Endodermal cell (in vitro differentiated cells): ENCODE measurements around the gene NACAD. TPM values are rescaled to one million over a fixed set of nuclear protein-coding genes. Genes with fewer than 3 reads are reported as not detected.
"Not testable (repeated sequence)": the region's sequence is repeated elsewhere in the genome, so short reads cannot be mapped to it uniquely, and the experiment has no call there.

Source experiments
- DNase-seq: peaks from one replicate; pipeline ENCODE4 v3.0.0-alpha.2; 2017
- H3K27ac ChIP-seq: 2 replicates; pipeline ENCODE4 v1.5.1; 2013; ENCODE audit warnings: mild to moderate bottlenecking, low read depth, low read length, moderate library complexity
- H3K27me3 ChIP-seq: 2 replicates; pipeline ENCODE4 v1.6.1; 2013; ENCODE audit warnings: mild to moderate bottlenecking, low read length, moderate library complexity; ENCODE audit not compliant: insufficient read depth, control insufficient read depth, poor library complexity, severe bottlenecking
- H3K36me3 ChIP-seq: 2 replicates; pipeline ENCODE4 v1.7.0; 2013; ENCODE audit warnings: mild to moderate bottlenecking, low read length, moderate library complexity; ENCODE audit not compliant: control insufficient read depth, insufficient read depth
- H3K4me1 ChIP-seq: one replicate; pipeline ENCODE4 v1.7.0; 2013; ENCODE audit warnings: low read length; ENCODE audit not compliant: control insufficient read depth, insufficient read depth
- H3K4me3 ChIP-seq: 2 replicates; pipeline ENCODE4 v1.5.1; 2013; ENCODE audit warnings: mild to moderate bottlenecking, low read length, moderate library complexity
- H3K9ac ChIP-seq: 2 replicates; pipeline ENCODE4 v1.6.1; 2013; ENCODE audit warnings: mild to moderate bottlenecking, low read length, moderate library complexity; ENCODE audit not compliant: poor library complexity, severe bottlenecking; ENCODE audit errors: extremely low read depth
- H3K9me3 ChIP-seq: 2 replicates; pipeline ENCODE4 v1.6.1; 2013; ENCODE audit warnings: mild to moderate bottlenecking, low read length, moderate library complexity; ENCODE audit not compliant: control insufficient read depth
- H3K27ac Mint-ChIP-seq: 2 replicates; pipeline ENCODE4 v1.8.0; 2020; ENCODE audit warnings: mixed read lengths
- H3K27me3 Mint-ChIP-seq: 2 replicates; pipeline ENCODE4 v1.8.0; 2021; ENCODE audit warnings: mild to moderate bottlenecking, mixed read lengths; ENCODE audit not compliant: insufficient read depth
- H3K36me3 Mint-ChIP-seq: 2 replicates; pipeline ENCODE4 v1.8.0; 2020; ENCODE audit warnings: low read depth, mixed read lengths
- H3K4me1 Mint-ChIP-seq: 2 replicates; pipeline ENCODE4 v1.8.0; 2020; ENCODE audit warnings: mixed read lengths
- H3K4me3 Mint-ChIP-seq: 2 replicates; pipeline ENCODE4 v1.8.0; 2020; ENCODE audit warnings: mild to moderate bottlenecking, moderate library complexity, mixed read lengths
- H3K9me3 Mint-ChIP-seq: 2 replicates; pipeline ENCODE4 v1.8.0; 2020; ENCODE audit warnings: mild to moderate bottlenecking, mixed read lengths
- CTCF ChIP-seq: fragments of 200-600 bp; sonication (generic); conservative IDR thresholded peaks from 2 replicates; pipeline ENCODE4 v1.5.0; 2021; ENCODE audit warnings: antibody characterized with exemption, mild to moderate bottlenecking
- WGBS, 2 experiments: methylation state at CpG; one replicate each; pipeline versions ENCODE4 v1.1.5 to v1.1.7; 2013; ENCODE audit warnings: missing lambda C conversion rate in 2 of 2, mixed read lengths in 1 of 2; ENCODE audit not compliant: insufficient coverage in 1 of 2, insufficient read length in 1 of 2; 5-methylcytosine and 5-hydroxymethylcytosine counted together
- total RNA-seq, 2 donors: library from RNA; stranded (reverse); fragmentation: NEBNext Ultra II Directional in 1 of 2; extraction: Animal tissue kit (Norgen Biotek cat#: 25700) in 1 of 2; gene quantifications; 2 replicates in 1 of 2; 3 replicates in 1 of 2; pipeline ENCODE4 v1.2.1, GENCODE V29; 2021

NACAD gene
- total RNA-seq, 2 donors from 2014 or later, result 5.8 to 6.7 TPM

GRCh38 chr7:45117582-45117981 is 28.8 kb upstream of the NACAD start:
- H3K27ac Mint-ChIP-seq, result no peak overlapping the region
- 69 to 71% methylated on average over 3 to 4 of the region's 4 CpGs for WGBS, 2 experiments

GRCh38 chr7:45116048-45116447 is 27.3 kb upstream of the NACAD start:
- Histone ChIP-seq H3K4me3 (no peak overlapping the region), H3K9me3 (no peaks in the 10 kb centered on the region), H3K36me3 (no peaks in the 10 kb centered on the region), H3K27me3 (peaks cover 32% of the 10 kb centered on the region), H3K9ac (no peak overlapping the region), H3K27ac (no peak overlapping the region), H3K4me1 (no peaks in the 10 kb centered on the region)
- TF ChIP-seq CTCF, result no peak
- no peaks in the 10 kb centered on the region for H3K4me1 Mint-ChIP-seq
- H3K27me3 Mint-ChIP-seq, result peaks cover 37% of the 10 kb centered on the region
- H3K27ac Mint-ChIP-seq, result no peak overlapping the region
- no peak for DNase-seq
- no peaks in the 10 kb centered on the region for H3K9me3 Mint-ChIP-seq
- no peaks in the 10 kb centered on the region for H3K36me3 Mint-ChIP-seq
- WGBS, 2 experiments, result 93 to 100% methylated on average over 1 of the region's 1 CpG
- H3K4me3 Mint-ChIP-seq, result no peak overlapping the region

More at GRCh38 chr7:45117582-45117981, 28.8 kb upstream of the NACAD start:
- DNase-seq, result peak; percentile 22
- H3K4me1 ChIP-seq, result no peaks in the 10 kb centered on the region
- H3K4me1 Mint-ChIP-seq, result no peaks in the 10 kb centered on the region
- no peak for TF ChIP-seq CTCF
- H3K9ac ChIP-seq, result no peak overlapping the region
- H3K9me3 Mint-ChIP-seq, result no peaks in the 10 kb centered on the region
- H3K27me3 ChIP-seq, result peaks cover 32% of the 10 kb centered on the region
- H3K27me3 Mint-ChIP-seq, result peaks cover 37% of the 10 kb centered on the region
- no peaks in the 10 kb centered on the region for H3K9me3 ChIP-seq
- no peak overlapping the region for H3K4me3 ChIP-seq
- H3K4me3 Mint-ChIP-seq, result no peak overlapping the region
- no peak overlapping the region for H3K27ac ChIP-seq
- no peaks in the 10 kb centered on the region for H3K36me3 Mint-ChIP-seq
- H3K36me3 ChIP-seq, result no peaks in the 10 kb centered on the region

- Histone ChIP-seq H3K9me3 (no peaks in the 10 kb centered on the region), H3K27ac (no peak overlapping the region), H3K4me1 (no peaks in the 10 kb centered on the region), H3K36me3 (no peaks in the 10 kb centered on the region), H3K27me3 (peaks cover 32% of the 10 kb centered on the region), H3K9ac (no peak overlapping the region), H3K4me3 (no peak overlapping the region)
- Mint-ChIP-seq H3K4me3 (no peak overlapping the region), H3K27me3 (peaks cover 37% of the 10 kb centered on the region), H3K9me3 (no peaks in the 10 kb centered on the region), H3K27ac (no peak overlapping the region), H3K4me1 (peaks cover 5% of the 10 kb centered on the region), H3K36me3 (peaks cover 2% of the 10 kb centered on the region)
- DNase-seq, result no peak
- TF ChIP-seq CTCF, result no peak
Measured at GRCh38 chr7:45114926-45115325, 26.2 kb upstream of the NACAD start.

DNA sequence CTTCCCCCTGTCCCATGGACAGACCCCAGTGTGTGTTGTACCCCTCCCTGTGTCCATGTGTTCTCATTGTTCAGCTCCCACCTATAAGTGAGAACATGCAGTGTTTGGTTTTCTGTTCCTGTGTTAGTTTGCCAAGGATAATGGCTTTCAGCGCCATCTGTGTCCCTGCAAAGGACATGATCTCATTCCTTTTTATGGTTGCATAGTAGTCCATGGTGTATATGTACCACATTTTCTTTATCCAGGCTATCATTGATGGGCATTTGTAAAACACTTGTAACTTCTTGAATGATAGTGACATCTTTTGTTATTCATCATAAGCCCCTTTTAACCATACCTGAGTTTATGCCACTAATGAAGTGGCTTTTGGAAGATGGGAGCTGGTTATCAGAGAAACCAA is 25.5 kb upstream of the NACAD start:
- H3K27ac Mint-ChIP-seq, result not testable (repeated sequence)
- peaks cover 37% of the 10 kb centered on the region for H3K27me3 Mint-ChIP-seq
- 75% methylated on average over 1 of the region's 1 CpG; no CpG with 5 or more reads in 1 of the 2 experiments for WGBS, 2 experiments

More for the DNA sequence above, 25.5 kb upstream of the NACAD start:
- H3K27me3 ChIP-seq, result peaks cover 32% of the 10 kb centered on the region
- H3K27ac ChIP-seq, H3K9me3 Mint-ChIP-seq, H3K9ac ChIP-seq, H3K4me1 Mint-ChIP-seq, H3K36me3 ChIP-seq, H3K36me3 Mint-ChIP-seq, H3K4me3 Mint-ChIP-seq, H3K9me3 ChIP-seq, H3K4me1 ChIP-seq, DNase-seq, H3K4me3 ChIP-seq: not testable (repeated sequence)
